A549 (cell line): ENCODE data around the gene TGFBR2. TPM values are rescaled to one million over a fixed set of nuclear protein-coding genes. Genes with fewer than 3 reads are reported as not detected.

Experiments used
- ATAC-seq, 2 experiments: fragments of 200-7000 bp in 1 of 2; fragments of >200 bp in 1 of 2; cut with Nextera tagmentation in 1 of 2; cut with Tn5 transposase in 1 of 2; 3 replicates each; pipeline versions ENCODE4 v1.8.0 to v1.9.1; 2018 to 2020; ENCODE audit warnings: mild to moderate bottlenecking in 1 of 2, moderate library complexity in 1 of 2
- CTCF ChIA-PET: fragments of 300-600 bp; sonication (Branson Sonifier 250); formaldehyde crosslinking; extraction: SDS; loops from one replicate; lab custom pipeline; 2021; ENCODE audit warnings: antibody characterized with exemption, inconsistent platforms; lab: Yijun Ruan, JAX
- POLR2A ChIA-PET: fragments of 350-600 bp; formaldehyde crosslinking; extraction: SDS; loops from one replicate; lab custom pipeline; 2021; ENCODE audit warnings: antibody characterized with exemption, inconsistent platforms; lab: Yijun Ruan, JAX
- DNase-seq, 2 experiments: peaks; one replicate each; pipeline versions ENCODE4 v3.0.0 to v3.0.0-alpha.2; 2011 to 2016; ENCODE audit warnings: low read depth in 1 of 2, low spot score in 1 of 2
- FAIRE-seq: peaks from 2 replicates; lab custom pipeline; 2011; peaks lifted over from hg19 to GRCh38; lab: Jason Lieb, UNC
- H3K27ac ChIP-seq, 2 experiments: fragments of >200 bp; sonication (Bioruptor Twin); formaldehyde crosslinking; 3 replicates each; pipeline ENCODE4 v1.5.1; 2016 to 2017
- H3K4me1 ChIP-seq: fragments of >200 bp; sonication (Bioruptor Twin); formaldehyde crosslinking; 3 replicates; pipeline ENCODE4 v1.6.1; 2016
- H3K4me2 ChIP-seq: fragments of >200 bp; sonication (Bioruptor Twin); formaldehyde crosslinking; 3 replicates; pipeline ENCODE4 v1.6.1; 2016
- H3K4me3 ChIP-seq: fragments of >200 bp; sonication (Bioruptor Twin); formaldehyde crosslinking; 3 replicates; pipeline ENCODE4 v1.5.1; 2016
- H3K9me3 ChIP-seq: fragments of >200 bp; sonication (Bioruptor Twin); formaldehyde crosslinking; 3 replicates; pipeline ENCODE4 v1.6.1; 2016
- BCL3 ChIP-seq: fragments of >200 bp; sonication (Bioruptor Twin); formaldehyde crosslinking; IDR thresholded peaks from 3 replicates; pipeline ENCODE4 v1.6.1; 2016
- BHLHE40 ChIP-seq: IDR thresholded peaks from 2 replicates; pipeline ENCODE4 v1.6.1; 2012; ENCODE audit warnings: low read depth, low read length, inconsistent platforms
- CHD2 ChIP-seq: fragments of 150-350 bp; IDR thresholded peaks from 2 replicates; pipeline ENCODE4 v1.6.1; 2014; ENCODE audit warnings: low read length; ENCODE audit not compliant: partially characterized antibody
- CTCF ChIP-seq: fragments of >200 bp; sonication (Bioruptor Twin); formaldehyde crosslinking; IDR thresholded peaks from 3 replicates; pipeline ENCODE4 v1.5.1; 2016
- EP300 ChIP-seq, 2 experiments: fragments of >200 bp; sonication (Bioruptor Twin); formaldehyde crosslinking; IDR thresholded peaks; 2 replicates in 1 of 2; 3 replicates in 1 of 2; pipeline ENCODE4 v1.6.1; 2016 to 2017
- ESRRA ChIP-seq: fragments of 150-350 bp; IDR thresholded peaks from 2 replicates; pipeline ENCODE4 v1.6.1; 2014; ENCODE audit warnings: mild to moderate bottlenecking, low read length, borderline replicate concordance
- FOXS1 ChIP-seq: fragments of 250-450 bp; sonication (Bioruptor Pico); IDR thresholded peaks from 2 replicates; pipeline ENCODE4 v1.5.0; 2020; ENCODE audit warnings: mild to moderate bottlenecking, moderate library complexity
- GATA3 ChIP-seq: IDR thresholded peaks from 2 replicates; pipeline ENCODE4 v1.6.1; 2012; ENCODE audit warnings: borderline replicate concordance
- HEYL ChIP-seq: fragments of 250-450 bp; sonication (Bioruptor Pico); IDR thresholded peaks from 2 replicates; pipeline ENCODE4 v1.8.0; 2021; ENCODE audit warnings: mild to moderate bottlenecking, moderate library complexity
- HOXB13 ChIP-seq: fragments of 250-450 bp; sonication (Bioruptor Pico); IDR thresholded peaks from 2 replicates; pipeline ENCODE4 v1.5.0; 2020; ENCODE audit warnings: low read depth, mild to moderate bottlenecking, moderate library complexity
- KDM5A ChIP-seq: fragments of 200-600 bp; sonication (generic); IDR thresholded peaks from 2 replicates; pipeline ENCODE4 v1.6.1; 2016; ENCODE audit warnings: antibody characterized with exemption, mild to moderate bottlenecking
- MAFK ChIP-seq: fragments of 450-650 bp; IDR thresholded peaks from 2 replicates; pipeline ENCODE4 v1.6.1; 2014; ENCODE audit not compliant: partially characterized antibody
- MAX ChIP-seq: IDR thresholded peaks from 2 replicates; pipeline ENCODE4 v1.6.1; 2012
- MYC ChIP-seq: IDR thresholded peaks from 2 replicates; pipeline ENCODE4 v1.6.1; 2012; ENCODE audit warnings: mild to moderate bottlenecking, inconsistent platforms, low read length, improper control_type of control experiment, borderline replicate concordance
- NFE2L2 ChIP-seq: fragments of 150-350 bp; conservative IDR thresholded peaks from 2 replicates; pipeline ENCODE4 v1.6.1; 2014; ENCODE audit warnings: low read length
- POLR2AphosphoS2 ChIP-seq: conservative IDR thresholded peaks from 2 replicates; pipeline ENCODE4 v1.6.1; 2012; ENCODE audit warnings: low read length, improper control_type of control experiment, inconsistent platforms
- RAD21 ChIP-seq, 2 experiments: fragments of >200 bp in 1 of 2; sonication (Bioruptor Twin) in 1 of 2; formaldehyde crosslinking in 1 of 2; IDR thresholded peaks in 1 of 2; conservative IDR thresholded peaks in 1 of 2; 2 replicates in 1 of 2; 3 replicates in 1 of 2; pipeline ENCODE4 v1.6.1; 2012 to 2018; ENCODE audit warnings: inconsistent platforms in 1 of 2
- SMC3 ChIP-seq: fragments of >200 bp; sonication (Bioruptor Twin); formaldehyde crosslinking; IDR thresholded peaks from 3 replicates; pipeline ENCODE4 v1.6.1; 2018; ENCODE audit warnings: inconsistent platforms
- SREBF2 ChIP-seq: fragments of 450-650 bp; IDR thresholded peaks from 2 replicates; pipeline ENCODE4 v1.6.1; 2014; ENCODE audit warnings: mild to moderate bottlenecking, moderate library complexity
- ZNF302 ChIP-seq: fragments of 250-450 bp; sonication (Bioruptor Pico); IDR thresholded peaks from 2 replicates; pipeline ENCODE4 v1.9.0; 2021; ENCODE audit warnings: inconsistent platforms, mild to moderate bottlenecking, moderate library complexity
- WGBS: methylation state at CpG from one replicate; pipeline ENCODE4 v1.1.6; 2017; ENCODE audit errors: missing lambda C conversion rate; 5-methylcytosine and 5-hydroxymethylcytosine counted together
- polyA plus RNA-seq, 4 experiments: library from polyadenylated mRNA; depleted of rRNA in 3 of 4; stranded (reverse); fragments of >200 nt; fragmentation: RNase III in 1 of 4; extraction: RNeasy Plus Mini Kit Qiagen cat#74134 plus additional on column Dnase treatment in 1 of 4; gene quantifications; 2 replicates in 3 of 4; 3 replicates in 1 of 4; pipeline ENCODE4 v1.2.3, GENCODE V29; 2011 to 2017

Gene TGFBR2
- polyA plus RNA-seq, 2 of the 4 experiments (the other 2 are of a cell fraction), result 48.5 to 97.4 TPM

- H3K4me3 ChIP-seq, result no peak overlapping the region
- H3K9me3 ChIP-seq, result peaks cover 21% of the 10 kb centered on the region
- FAIRE-seq, result no peak
- ChIA-PET CTCF (interaction anchor here (1.1 to 4.2 kb wide), 3 partner anchors 9 to 661 kb away, joined by 4 to 26 read pairs (median 4); no protein-coding TSS in a partner anchor), POLR2A (no interaction called here)
- no peak for TF ChIP-seq GATA3
- no peak for TF ChIP-seq HEYL (CRISPR knock-in tag)
- TF ChIP-seq RAD21 (conservative IDR thresholded peaks at IDR 0.05 in 1 of 2, IDR thresholded peaks at IDR 0.05 in 1 of 2), result no peak
- H3K4me2 ChIP-seq, result no peak overlapping the region
- DNase-seq, result no peak
- ATAC-seq, result no peak
- 89% methylated on average over 2 of the region's 2 CpGs for WGBS
- H3K4me1 ChIP-seq, result no peaks in the 10 kb centered on the region
- H3K27ac ChIP-seq, result no peak overlapping the region
Observed at GRCh38 chr3:30702828-30703397, 96.5 kb downstream of the TGFBR2 start.

- DNase-seq, result no peak
- peak in 1 of 2 experiments; percentile 24; a peak in 1 of 6 replicates for ATAC-seq
- ChIA-PET CTCF (interaction anchor here (0.8 to 4.2 kb wide), 4 partner anchors 11 to 663 kb away, joined by 3 to 26 read pairs (median 4); no protein-coding TSS in a partner anchor), POLR2A (no interaction called here)
- no peak for FAIRE-seq
- 91% methylated on average over 9 of the region's 9 CpGs for WGBS
- Histone ChIP-seq H3K4me3 (no peak overlapping the region), H3K4me1 (no peaks in the 10 kb centered on the region), H3K9me3 (peaks cover 22% of the 10 kb centered on the region), H3K27ac (no peak overlapping the region), H3K4me2 (no peak overlapping the region)
- TF ChIP-seq SREBF2 (no peak), BCL3 (no peak), KDM5A (no peak), CHD2 (no peak), ZNF302 (no peak), CTCF (no peak), BHLHE40 (no peak), HOXB13 (CRISPR knock-in tag) (no peak), ESRRA (no peak), FOXS1 (CRISPR knock-in tag) (no peak), MAFK (no peak), POLR2AphosphoS2 (no peak), MAX (no peak), EP300 (IDR thresholded peaks at IDR 0.05) (no peak), SMC3 (no peak)
Observed at GRCh38 chr3:30704931-30705890, 98.8 kb downstream of the TGFBR2 start.

GRCh38 chr3:30707825-30708224, 101.4 kb downstream of the TGFBR2 start:
- POLR2A ChIA-PET, result no interaction called here
- TF ChIP-seq MYC, result no peak
- TF ChIP-seq NFE2L2, result 0 out of 2 replicates have a peak, but pooled peaks have one; percentile 15
- peak; percentile 48 for TF ChIP-seq MAFK
- ATAC-seq, result no peak

More at GRCh38 chr3:30707825-30708224, 101.4 kb downstream of the TGFBR2 start:
- Histone ChIP-seq H3K4me3 (no peak overlapping the region), H3K9me3 (peaks cover 18% of the 10 kb centered on the region), H3K4me1 (no peaks in the 10 kb centered on the region), H3K4me2 (no peak overlapping the region), H3K27ac (no peak overlapping the region)
- CTCF ChIA-PET, result interaction anchor here (1.0 to 2.3 kb wide), 3 partner anchors 14 to 665 kb away, joined by 4 to 12 read pairs (median 4); no protein-coding TSS in a partner anchor
- FAIRE-seq (no peak), DNase-seq (no peak)
- WGBS, result 85% methylated on average over 4 of the region's 4 CpGs
